Hepatocyte (in vitro differentiated cells): ENCODE results near the gene RBKS.

Source experiments
- CTCF ChIP-seq: fragments of 200-600 bp; sonication (generic); IDR thresholded peaks from 2 replicates; pipeline ENCODE4 v1.5.1; 2016; ENCODE audit warnings: antibody characterized with exemption, mild to moderate bottlenecking; ENCODE audit not compliant: poor library complexity
- EZH2 ChIP-seq: fragments of 200-600 bp; sonication (generic); IDR thresholded peaks from 2 replicates; pipeline ENCODE4 v1.6.1; 2016; ENCODE audit warnings: antibody characterized with exemption, mild to moderate bottlenecking, borderline replicate concordance

GRCh38 chr2:27734305-27734704 is 155.9 kb downstream of the RBKS start:
- TF ChIP-seq CTCF (no peak), EZH2 (no peak)
